ENCODE measurements around the gene RIIAD1.

DNA sequence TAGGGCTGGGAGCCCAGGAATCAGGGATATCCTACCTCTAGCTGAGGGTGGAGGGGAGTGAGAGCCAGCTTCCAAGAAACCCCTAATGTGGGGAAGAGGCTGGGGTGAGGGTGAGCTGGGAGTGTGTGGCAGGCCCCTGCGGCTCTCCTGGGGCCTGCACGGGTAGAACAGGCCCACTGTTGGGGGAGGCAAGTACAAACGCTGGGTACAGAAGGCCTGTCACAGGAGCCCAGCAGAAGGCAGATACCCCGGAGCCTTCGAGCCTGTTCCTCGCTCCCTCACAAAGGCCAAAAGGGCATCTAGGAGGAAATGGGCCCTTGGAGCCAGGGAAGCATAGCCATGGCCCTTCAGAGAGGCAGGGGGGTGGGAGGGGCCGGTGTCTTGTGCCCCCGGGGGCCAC, 18.4 kb upstream of the RIIAD1 start:
- TF ChIP-seq EZH2 (IDR thresholded peaks at IDR 0.05; ENCODE audit: insufficient read depth, poor library complexity, severe bottlenecking), result no peak
- TF ChIP-seq EZH2phosphoT487 (IDR thresholded peaks at IDR 0.05; ENCODE audit: insufficient read depth, low read depth), result no peak
